Fibroblast of skin of right biceps (primary cell): ENCODE results near the gene VEPH1.
A peak's percentile ranks its signal among the peaks of the same experiment; 100 is the strongest.
"Not testable (repeated sequence)": the region's sequence is repeated elsewhere in the genome, so short reads cannot be mapped to it uniquely, and the experiment has no call there.

Experiments
- DNase-seq: peaks from one replicate; pipeline ENCODE4 v3.0.0-alpha.2; 2013

VEPH1 gene

GRCh38 chr3:157381606-157382005, 121.6 kb downstream of the VEPH1 start:
- DNase-seq: no peak

DNA sequence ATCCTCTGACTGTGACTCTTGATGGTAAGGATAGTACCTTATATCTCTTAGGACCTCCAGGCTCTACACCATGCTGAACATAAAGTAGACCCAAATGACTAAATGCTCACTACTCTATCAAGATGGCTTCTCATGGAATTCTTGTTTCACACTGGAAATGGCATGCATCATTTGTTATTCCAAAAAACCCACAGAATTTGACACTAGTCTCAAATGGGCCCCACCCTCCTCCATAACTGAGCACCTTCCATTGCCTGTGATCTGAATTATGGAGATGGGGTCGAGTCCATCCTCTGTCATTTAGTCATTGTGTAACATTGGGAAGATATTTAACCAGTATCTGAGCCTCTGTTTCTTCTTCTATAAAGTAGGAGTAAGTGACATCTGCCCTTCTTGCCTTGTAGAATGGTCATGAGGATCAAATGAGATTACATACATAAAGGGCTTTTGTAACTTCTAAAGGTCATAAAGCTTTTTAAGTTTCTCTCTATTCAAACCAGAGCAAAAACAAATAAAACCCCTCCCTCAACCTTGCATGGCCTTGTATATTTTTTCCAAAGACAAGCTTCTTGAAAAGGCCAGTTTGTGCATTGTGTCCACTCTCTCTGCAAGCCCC, 123.6 kb downstream of the VEPH1 start:
- DNase-seq: no peak

- DNase-seq: peak; percentile 44
Measured at GRCh38 chr3:157376603-157377300, 126.5 kb downstream of the VEPH1 start.

DNA sequence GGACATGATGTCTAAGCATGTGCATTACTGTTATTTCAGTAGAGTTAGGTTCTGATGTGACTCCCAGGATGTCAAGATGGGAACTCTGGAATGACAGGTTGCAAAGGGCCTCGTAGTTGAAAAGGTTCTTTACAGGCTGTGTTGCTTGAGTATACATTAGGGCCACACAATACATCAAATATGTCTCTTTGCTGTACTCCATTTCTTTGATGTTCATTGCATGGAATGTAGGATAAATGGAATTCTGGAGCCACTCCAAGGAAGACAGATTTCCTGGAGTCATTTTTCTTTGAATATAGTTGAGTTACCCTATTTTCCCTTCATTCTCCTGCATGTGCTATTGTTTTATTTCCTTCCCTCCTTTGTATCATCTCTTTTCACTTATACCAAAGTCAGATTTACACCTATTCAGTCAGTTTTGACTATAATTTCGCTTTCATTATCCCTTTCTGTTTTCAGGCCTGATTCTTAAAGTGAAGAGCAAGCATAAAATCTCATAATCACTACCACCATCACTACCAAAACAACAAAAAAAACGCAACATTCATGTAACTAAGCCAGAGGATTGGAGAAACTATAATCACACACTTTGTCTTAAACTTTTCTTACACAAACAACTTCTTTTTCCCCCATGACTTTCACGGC, 127.8 kb downstream of the VEPH1 start:
- peak; percentile 71 for DNase-seq

DNA sequence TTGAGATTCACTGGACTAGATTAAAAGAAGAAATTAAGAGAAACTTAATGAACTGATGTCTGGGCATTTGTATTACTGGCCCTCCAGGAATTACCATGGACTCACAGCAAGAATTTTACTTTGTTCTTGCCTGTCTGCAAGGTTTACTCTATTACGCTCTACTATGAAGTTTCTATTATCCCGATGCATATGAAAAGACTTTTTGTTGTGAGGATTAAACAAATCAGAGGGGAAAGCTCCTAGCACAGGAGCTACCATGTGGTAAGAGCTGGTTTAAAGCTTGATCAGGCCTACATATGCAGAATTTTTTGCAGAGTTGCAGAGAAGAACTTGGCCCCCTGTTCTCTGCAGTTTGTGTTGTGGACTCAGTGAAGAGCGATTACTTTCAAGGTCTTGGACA, 128.3 kb downstream of the VEPH1 start:
- no peak for DNase-seq

GRCh38 chr3:157373783-157374182, 129.4 kb downstream of the VEPH1 start:
- DNase-seq: peak; percentile 86

DNA sequence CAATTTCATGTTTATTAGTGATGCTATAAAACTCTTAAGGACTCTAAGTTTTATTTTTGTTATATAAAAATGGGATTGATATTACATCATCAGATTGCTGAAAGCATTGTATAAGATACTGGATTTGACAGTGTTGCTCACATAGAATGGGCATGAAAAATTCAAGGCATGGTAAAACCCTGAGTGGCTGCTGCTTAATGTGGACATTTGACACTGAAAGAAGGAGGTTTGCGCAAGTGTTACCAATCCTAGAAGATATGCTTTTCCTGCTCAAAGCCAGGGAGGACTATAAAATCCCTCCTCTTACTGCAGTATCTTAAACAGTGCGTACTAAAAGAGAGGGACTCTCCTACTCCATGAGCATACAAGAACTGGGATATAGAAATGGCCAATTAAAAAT, 132.3 kb downstream of the VEPH1 start:
- DNase-seq: no peak

DNA sequence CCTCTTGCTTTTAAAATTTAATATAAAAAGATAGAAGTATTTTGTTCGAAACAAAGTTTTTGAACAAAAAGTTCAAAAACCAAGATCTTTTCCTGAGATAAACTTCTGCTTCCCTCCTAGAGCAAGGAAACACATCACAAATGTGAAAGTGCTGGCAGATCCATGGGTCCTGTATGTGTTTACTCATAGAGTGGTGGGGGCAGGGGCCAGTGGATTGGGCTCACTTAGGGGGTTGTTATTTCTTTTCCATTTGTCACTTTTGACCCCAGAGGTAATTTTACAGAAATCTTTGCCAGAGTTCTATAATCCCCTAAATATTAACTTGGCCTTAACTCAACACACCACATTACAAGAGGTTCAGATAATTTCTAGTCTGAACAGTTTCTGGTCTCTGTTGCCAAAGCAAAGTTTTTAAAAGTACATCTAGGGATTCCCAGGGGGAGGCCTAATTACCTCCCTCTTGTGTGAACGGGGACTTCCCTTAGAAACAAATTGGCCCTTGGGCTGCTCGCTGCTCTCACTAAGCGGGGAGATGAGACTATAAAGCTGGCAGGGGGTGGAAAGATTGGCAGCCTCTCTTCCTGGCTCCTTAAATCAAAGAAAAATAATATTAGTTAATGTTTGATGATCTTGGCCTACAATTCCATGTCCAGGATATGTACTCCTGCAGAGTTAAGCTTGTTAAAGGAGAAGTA, 133.3 kb downstream of the VEPH1 start:
- no peak for DNase-seq

DNA sequence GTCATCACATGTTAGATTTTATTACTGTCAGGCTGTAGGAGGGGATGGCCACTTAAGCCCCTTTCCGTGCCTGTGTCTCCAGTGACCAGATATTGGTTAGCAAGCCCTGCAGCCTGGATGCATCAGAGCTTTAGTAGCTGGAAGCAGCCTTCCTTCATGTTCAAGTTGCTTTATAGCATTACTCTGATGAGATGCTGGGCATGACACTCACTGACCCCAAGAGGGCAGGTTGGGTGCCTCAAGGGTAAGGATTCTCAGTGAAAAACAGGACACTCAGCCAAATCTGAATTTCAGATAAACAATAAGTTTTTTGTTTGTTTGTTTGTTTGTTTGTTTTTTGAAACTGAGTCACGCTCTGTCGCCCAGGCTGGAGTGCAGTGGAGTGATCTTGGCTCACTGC, 135.0 kb downstream of the VEPH1 start:
- DNase-seq: no peak

GRCh38 chr3:157363393-157363792, 139.8 kb downstream of the VEPH1 start:
- no peak for DNase-seq

DNA sequence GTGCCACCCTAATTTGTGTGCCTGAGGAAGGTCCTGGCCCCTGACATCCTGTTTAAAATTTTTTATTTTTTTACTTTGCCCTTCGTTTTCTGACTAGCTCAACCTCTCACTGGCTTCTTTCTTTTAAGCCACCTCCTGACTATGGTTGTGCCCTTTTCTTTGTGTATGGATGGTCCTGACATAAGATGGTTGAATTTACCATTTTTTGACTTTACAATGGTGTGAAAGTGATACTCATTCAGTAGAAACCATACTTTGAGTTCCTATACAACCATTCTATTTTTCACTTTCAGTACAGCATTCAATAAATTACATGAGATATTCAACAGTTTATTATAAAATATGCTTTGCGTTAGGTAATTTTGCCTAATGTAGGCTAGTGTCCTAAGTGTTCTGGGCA, 140.9 kb downstream of the VEPH1 start:
- DNase-seq: no peak

- peak; percentile 96 for DNase-seq
Measured at GRCh38 chr3:157360044-157360443, 143.2 kb downstream of the VEPH1 start.

GRCh38 chr3:157356541-157356940, 146.7 kb downstream of the VEPH1 start:
- no peak for DNase-seq

DNA sequence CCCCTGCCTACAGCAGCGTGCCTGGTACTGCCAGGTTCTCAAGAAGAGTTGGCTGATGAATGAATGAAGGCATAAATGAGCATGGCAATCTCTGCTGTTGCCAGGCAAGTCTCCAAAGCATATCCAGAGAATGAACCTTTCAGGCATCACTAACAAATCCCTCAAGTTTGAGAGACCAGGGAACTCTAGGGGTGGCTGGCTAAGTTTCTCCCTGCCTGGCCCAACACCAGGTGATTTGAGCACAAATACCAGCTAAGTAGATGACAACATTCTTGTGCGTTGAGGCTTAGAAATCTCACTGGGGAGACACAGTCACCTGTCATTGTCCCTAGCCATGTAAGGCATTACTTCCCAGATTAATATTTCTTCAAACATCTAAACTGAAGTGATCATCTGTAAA, 147.9 kb downstream of the VEPH1 start:
- DNase-seq: no peak

GRCh38 chr3:157354722-157355121, 148.5 kb downstream of the VEPH1 start:
- no peak for DNase-seq

GRCh38 chr3:157354254-157354653, 149.0 kb downstream of the VEPH1 start:
- DNase-seq: no peak

DNA sequence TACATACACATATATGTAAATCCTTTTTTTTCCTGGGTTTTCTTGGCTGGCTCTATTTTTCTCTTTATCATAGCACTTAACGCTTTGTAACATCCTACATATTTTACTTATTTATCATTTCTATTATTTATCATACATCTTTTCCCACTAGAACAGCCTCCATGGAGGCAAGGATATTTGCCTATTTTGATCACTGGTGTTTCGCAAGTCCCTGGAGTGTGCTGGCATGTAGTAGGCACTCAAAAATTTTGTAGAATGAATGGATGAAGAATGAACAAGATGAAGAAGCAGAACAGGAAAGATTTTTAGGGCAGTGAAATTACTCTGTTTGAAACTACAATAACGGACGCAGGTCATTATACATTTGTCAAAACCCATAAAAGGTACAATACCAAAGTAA, 149.6 kb downstream of the VEPH1 start:
- peak; percentile 53 for DNase-seq

- DNase-seq: no peak
Measured at GRCh38 chr3:157351981-157352380, 151.2 kb downstream of the VEPH1 start.

GRCh38 chr3:157350651-157351050, 152.6 kb downstream of the VEPH1 start:
- DNase-seq: not testable (repeated sequence)

DNA sequence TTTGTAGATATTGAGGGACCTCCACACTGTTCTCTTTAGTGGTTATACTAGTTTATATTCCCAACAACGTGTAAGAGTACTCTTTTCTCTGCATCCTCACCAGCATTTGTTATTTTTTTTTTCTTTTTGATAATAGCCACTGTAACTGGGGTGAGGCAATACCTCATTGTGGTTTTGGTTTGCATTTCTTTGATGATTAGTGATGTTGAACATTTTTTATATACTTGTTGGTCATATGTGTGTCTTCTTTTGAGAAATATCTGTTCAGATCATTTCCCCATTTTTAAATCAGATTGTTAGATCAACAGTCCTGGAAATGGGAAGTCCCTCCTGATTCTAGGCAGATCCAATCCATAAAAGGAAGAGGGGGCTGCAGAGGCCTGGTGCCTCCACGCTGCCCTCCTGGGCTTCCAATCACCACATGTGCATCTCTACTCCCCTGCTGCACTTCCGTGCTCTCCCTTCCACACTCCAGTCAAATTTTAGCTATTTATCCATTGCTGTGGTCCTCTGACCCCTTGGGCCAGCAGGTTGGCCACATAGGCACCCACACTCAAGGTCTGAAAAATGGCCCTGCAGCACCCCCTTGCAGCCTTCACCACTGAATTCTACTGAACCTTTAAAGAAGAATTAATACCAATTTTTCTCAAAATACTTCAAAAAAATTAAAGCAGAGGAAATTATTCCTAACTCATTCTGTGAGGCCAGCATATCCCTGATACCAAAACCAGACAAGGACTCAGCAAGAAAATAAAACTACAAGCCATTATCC, 154.7 kb downstream of the VEPH1 start:
- peak; percentile 32 for DNase-seq

DNA sequence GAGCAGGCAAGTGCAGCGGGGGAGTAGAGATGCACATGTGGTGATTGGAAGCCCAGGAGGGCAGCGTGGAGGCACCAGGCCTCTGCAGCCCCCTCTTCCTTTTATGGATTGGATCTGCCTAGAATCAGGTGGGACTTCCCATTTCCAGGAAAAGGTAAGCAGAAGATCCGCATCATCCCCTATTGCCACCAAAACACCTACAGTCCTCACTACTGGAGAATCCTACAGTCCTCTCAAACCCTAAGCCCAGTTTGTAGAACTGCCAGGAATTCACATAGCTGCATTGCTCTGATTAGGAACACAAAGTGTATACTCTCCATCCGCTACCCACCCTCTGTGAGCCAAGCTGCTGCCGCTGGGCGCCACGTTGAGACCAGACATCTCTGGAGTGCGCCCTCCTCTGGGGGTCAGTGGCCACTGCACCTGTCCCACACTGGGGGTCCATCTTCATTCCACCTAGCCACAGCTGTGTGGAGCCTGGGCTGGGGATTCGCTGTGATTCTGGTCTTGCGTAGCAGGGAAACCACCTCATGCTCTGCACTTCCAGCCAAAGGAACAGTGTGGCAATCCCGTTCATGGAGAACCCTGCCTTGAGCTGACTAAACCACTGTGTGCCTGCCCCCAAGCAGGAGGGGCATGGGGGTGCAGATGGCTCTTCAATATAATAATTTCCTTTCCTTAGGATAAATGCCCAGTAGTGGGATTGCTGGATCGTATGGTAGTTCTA, 155.5 kb downstream of the VEPH1 start:
- DNase-seq: no peak
